Esophagus squamous epithelium (tissue), 4 donors: ENCODE measurements around the gene HTR5A.

ENCODE experiments used
- POLR2A ChIP-seq, 4 donors: fragments of 450-650 bp; IDR thresholded peaks; one replicate each; pipeline ENCODE4 v1.6.1; 2017; ENCODE audit warnings: antibody characterized with exemption in 4 of 4, mild to moderate bottlenecking in 4 of 4, moderate library complexity in 3 of 4
- TF ChIP-seq, protein P1 (sequence below), 6 experiments: fragments of 450-650 bp in 4 of 6; fragments of 200-600 bp in 2 of 6; sonication (generic) in 2 of 6; IDR thresholded peaks; one replicate each; pipeline ENCODE4 v1.5.1; 2016 to 2019; ENCODE audit warnings: antibody characterized with exemption in 6 of 6, mild to moderate bottlenecking in 4 of 6, moderate library complexity in 4 of 6

DNA sequence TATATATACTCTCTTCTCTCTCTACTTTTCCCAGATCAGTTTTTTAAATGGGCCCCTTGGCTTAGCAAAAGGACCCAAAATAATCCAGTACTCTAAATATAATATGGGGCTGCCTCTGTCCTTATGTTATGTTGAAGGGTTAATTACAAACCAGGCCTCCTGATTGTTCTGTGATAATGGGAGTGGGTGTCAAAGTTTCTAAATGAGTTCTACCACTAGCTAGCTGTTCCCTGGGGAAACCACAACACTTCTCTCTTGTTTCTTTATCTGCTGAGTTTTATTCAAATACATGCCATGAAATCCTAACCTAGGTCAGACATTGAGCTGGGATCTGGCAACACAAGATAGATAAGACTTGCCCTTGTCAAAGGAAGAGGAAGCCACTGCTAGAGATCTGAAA, 3.8 kb downstream of the HTR5A start:
- TF ChIP-seq, protein P1, sequence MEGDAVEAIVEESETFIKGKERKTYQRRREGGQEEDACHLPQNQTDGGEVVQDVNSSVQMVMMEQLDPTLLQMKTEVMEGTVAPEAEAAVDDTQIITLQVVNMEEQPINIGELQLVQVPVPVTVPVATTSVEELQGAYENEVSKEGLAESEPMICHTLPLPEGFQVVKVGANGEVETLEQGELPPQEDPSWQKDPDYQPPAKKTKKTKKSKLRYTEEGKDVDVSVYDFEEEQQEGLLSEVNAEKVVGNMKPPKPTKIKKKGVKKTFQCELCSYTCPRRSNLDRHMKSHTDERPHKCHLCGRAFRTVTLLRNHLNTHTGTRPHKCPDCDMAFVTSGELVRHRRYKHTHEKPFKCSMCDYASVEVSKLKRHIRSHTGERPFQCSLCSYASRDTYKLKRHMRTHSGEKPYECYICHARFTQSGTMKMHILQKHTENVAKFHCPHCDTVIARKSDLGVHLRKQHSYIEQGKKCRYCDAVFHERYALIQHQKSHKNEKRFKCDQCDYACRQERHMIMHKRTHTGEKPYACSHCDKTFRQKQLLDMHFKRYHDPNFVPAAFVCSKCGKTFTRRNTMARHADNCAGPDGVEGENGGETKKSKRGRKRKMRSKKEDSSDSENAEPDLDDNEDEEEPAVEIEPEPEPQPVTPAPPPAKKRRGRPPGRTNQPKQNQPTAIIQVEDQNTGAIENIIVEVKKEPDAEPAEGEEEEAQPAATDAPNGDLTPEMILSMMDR (IDR thresholded peaks at IDR 0.05): no peak
- TF ChIP-seq POLR2A (IDR thresholded peaks at IDR 0.05): no peak
